Measurements from ENCODE around the gene HIP1. TPM values are rescaled to one million over a fixed set of nuclear protein-coding genes. Genes with fewer than 3 reads are reported as not detected.
"Not testable (repeated sequence)": the region's sequence is repeated elsewhere in the genome, so short reads cannot be mapped to it uniquely, and the experiment has no call there.

HIP1 gene
- total and polyA plus RNA-seq, 7 donors, result 1.2 to 11.9 (median 7.2) TPM

DNA sequence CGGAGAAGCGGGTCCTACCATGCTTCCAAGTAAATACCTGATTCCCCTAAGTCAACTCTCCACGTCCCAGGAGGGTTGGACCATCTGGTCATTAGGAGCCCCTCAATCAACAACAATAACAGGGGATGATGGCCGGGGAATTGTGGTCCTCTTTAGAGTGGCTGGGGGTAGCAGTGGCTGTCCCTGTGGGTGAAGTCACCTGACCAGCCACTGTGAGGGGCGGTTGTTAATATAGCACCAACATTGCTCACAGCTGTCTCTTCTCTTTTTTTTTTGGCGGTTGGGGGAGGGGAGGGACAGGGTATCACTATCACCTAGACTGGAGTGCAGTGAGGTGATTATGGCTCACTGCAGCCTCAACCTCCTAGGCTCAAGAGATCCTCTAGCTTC is 178.8 kb downstream of the HIP1 start:
- Histone ChIP-seq H3K4me3 (no peak overlapping the region), H3K36me3 (peaks cover 0 to 66% (median 24%) of the 10 kb centered on the region in 4 donors), H3K27ac (no peak overlapping the region), H3K27me3 (no peaks in the 10 kb centered on the region), H3K4me1 (no peaks in the 10 kb centered on the region), H3K9me3 (no peaks in the 10 kb centered on the region)
- intact Hi-C loops (cut with DNase I), result no loop called here
- TF ChIP-seq EP300 (IDR thresholded peaks at IDR 0.05) (no peak), CTCF (IDR thresholded peaks at IDR 0.05) (no peak), POLR2AphosphoS5 (IDR thresholded peaks at IDR 0.05) (no peak), POLR2A (IDR thresholded peaks at IDR 0.05) (no peak)
- DNase-seq, result no peak
- 91% methylated on average over 6 of the region's 6 CpGs for WGBS, 2 donors

DNA sequence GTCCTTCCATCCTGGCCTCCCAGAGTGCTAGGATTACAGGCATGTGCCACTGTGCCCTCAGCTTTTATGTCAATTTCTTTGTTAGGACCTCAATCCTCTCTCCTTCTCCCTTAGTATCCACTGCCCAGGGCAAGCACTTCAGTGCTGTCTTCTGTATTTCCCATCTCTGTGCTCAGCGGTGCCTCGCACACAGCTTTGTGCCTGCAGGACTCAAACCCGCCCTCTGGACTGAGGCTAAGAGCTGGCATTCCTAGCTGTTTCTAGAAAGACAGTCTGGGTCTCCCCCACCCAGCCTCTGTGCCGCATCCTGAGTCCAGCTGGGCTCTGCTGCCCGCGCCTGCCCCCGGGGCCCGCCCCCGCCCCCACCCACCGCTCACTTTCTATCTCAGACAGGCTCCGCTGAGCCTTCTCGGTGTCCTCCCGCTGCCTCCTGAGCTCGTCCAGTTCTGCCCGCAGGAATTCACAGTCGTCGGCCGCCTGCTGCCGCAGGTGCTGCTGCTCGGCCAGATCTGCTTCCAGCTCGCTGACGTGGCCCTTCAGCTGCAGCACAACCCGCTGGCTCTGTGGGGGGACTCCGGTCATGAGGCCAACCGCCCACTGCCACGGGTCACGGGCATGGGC is 179.3 kb downstream of the HIP1 start:
- intact Hi-C loops (cut with DNase I), result no loop called here
- H3K27ac ChIP-seq, result no peak overlapping the region
- WGBS, 2 donors, result 93 to 94% methylated on average over 27 of the region's 27 CpGs

GRCh38 chr7:75556835-75557234 is 181.9 kb downstream of the HIP1 start:
- H3K27ac ChIP-seq; H3K4me1 ChIP-seq; H3K9me3 ChIP-seq; H3K4me3 ChIP-seq; DNase-seq; H3K27me3 ChIP-seq; intact Hi-C loops (cut with DNase I): not testable (repeated sequence)
- WGBS, 2 donors, result 96 to 97% methylated on average over 6 of the region's 6 CpGs
- H3K36me3 ChIP-seq, result peaks cover 6 to 68% (median 27%) of the 10 kb centered on the region in 4 donors

More for the DNA sequence above, 179.3 kb downstream of the HIP1 start:
- no peak overlapping the region for H3K4me3 ChIP-seq
- TF ChIP-seq POLR2A (IDR thresholded peaks at IDR 0.05) (no peak), POLR2AphosphoS5 (IDR thresholded peaks at IDR 0.05) (no peak), CTCF (IDR thresholded peaks at IDR 0.05) (no peak), EP300 (IDR thresholded peaks at IDR 0.05) (no peak)
- H3K36me3 ChIP-seq, result peaks cover 0 to 71% (median 28%) of the 10 kb centered on the region in 4 donors
- H3K4me1 ChIP-seq, result no peaks in the 10 kb centered on the region
- H3K9me3 ChIP-seq, result no peaks in the 10 kb centered on the region
- H3K27me3 ChIP-seq, result no peaks in the 10 kb centered on the region
- no peak for DNase-seq

GRCh38 chr7:75555736-75556135 is 183.0 kb downstream of the HIP1 start:
- Histone ChIP-seq H3K36me3 (peaks cover 6 to 60% (median 27%) of the 10 kb centered on the region in 4 donors), H3K9me3 (no peaks in the 10 kb centered on the region), H3K27me3 (no peaks in the 10 kb centered on the region), H3K4me3 (no peak overlapping the region), H3K4me1 (no peaks in the 10 kb centered on the region), H3K27ac (no peak overlapping the region)
- DNase-seq, result no peak
- no peak for TF ChIP-seq POLR2AphosphoS5 (IDR thresholded peaks at IDR 0.05)
- TF ChIP-seq EP300 (IDR thresholded peaks at IDR 0.05), result no peak
- TF ChIP-seq POLR2A (IDR thresholded peaks at IDR 0.05), result no peak
- 95 to 97% methylated on average over 13 of the region's 13 CpGs for WGBS, 2 donors
- intact Hi-C loops (cut with DNase I), result no loop called here

- Histone ChIP-seq H3K27me3 (no peaks in the 10 kb centered on the region), H3K9me3 (no peaks in the 10 kb centered on the region), H3K27ac (peak overlapping the region in 1 of 4 donors; percentile 28), H3K36me3 (peaks cover 0 to 50% (median 6%) of the 10 kb centered on the region in 4 donors), H3K4me1 (peaks cover 0 to 7% (median 0%) of the 10 kb centered on the region in 4 donors), H3K4me3 (no peak overlapping the region)
- TF ChIP-seq CTCF (IDR thresholded peaks at IDR 0.05), result no peak
- TF ChIP-seq POLR2A (IDR thresholded peaks at IDR 0.05), result no peak
- TF ChIP-seq POLR2AphosphoS5 (IDR thresholded peaks at IDR 0.05), result no peak
- TF ChIP-seq EP300 (IDR thresholded peaks at IDR 0.05), result no peak
- no peak for DNase-seq
- intact Hi-C loops (cut with DNase I), result no loop called here
- 60 to 78% methylated on average over 15 of the region's 15 CpGs for WGBS, 2 donors
These were observed 192.3 kb downstream of the HIP1 start for GRCh38 chr7:75546237-75547015.

Data from sigmoid colon (tissue), 7 donors.